Measurements from ENCODE around the gene ELMOD1.

ELMOD1 gene

GRCh38 chr11:107689317-107690202 lies 98.6 kb downstream of the ELMOD1 start:
- no peaks in the 10 kb centered on the region for H3K27me3 ChIP-seq (ENCODE audit: control insufficient read depth, insufficient read depth, low read length)
- no peaks in the 10 kb centered on the region for H3K9me3 ChIP-seq (ENCODE audit: control insufficient read depth, insufficient read depth, low read depth, low read length)
- no peak overlapping the region for H3K4me3 ChIP-seq (ENCODE audit: low read depth, low read length)
- H3K36me3 ChIP-seq (ENCODE audit: control insufficient read depth, insufficient read depth, low read length) = no peaks in the 10 kb centered on the region
- H3K27ac ChIP-seq (ENCODE audit: low read depth, low read length) = no peak overlapping the region
- no peak overlapping the region for H3K9ac ChIP-seq (ENCODE audit: low read length)
- no peaks in the 10 kb centered on the region for H3K4me1 ChIP-seq (ENCODE audit: control insufficient read depth, insufficient read depth, low read length)

GRCh38 chr11:107691000-107691750 lies 100.2 kb downstream of the ELMOD1 start:
- Histone ChIP-seq H3K9me3 (ENCODE audit: control insufficient read depth, insufficient read depth, low read depth, low read length) (no peaks in the 10 kb centered on the region), H3K27ac (ENCODE audit: low read depth, low read length) (no peak overlapping the region), H3K4me1 (ENCODE audit: control insufficient read depth, insufficient read depth, low read length) (no peaks in the 10 kb centered on the region; the same call in 1 of the 2 replicates), H3K4me3 (ENCODE audit: low read depth, low read length) (no peak overlapping the region), H3K9ac (ENCODE audit: low read length) (no peak overlapping the region), H3K36me3 (ENCODE audit: control insufficient read depth, insufficient read depth, low read length) (no peaks in the 10 kb centered on the region), H3K27me3 (ENCODE audit: control insufficient read depth, insufficient read depth, low read length) (no peaks in the 10 kb centered on the region)

GRCh38 chr11:107695446-107695845 lies 104.5 kb downstream of the ELMOD1 start:
- no peak overlapping the region for H3K27ac ChIP-seq (ENCODE audit: low read depth, low read length)
- peaks cover 3% of the 10 kb centered on the region for H3K4me1 ChIP-seq (ENCODE audit: control insufficient read depth, insufficient read depth, low read length)
- H3K27me3 ChIP-seq (ENCODE audit: control insufficient read depth, insufficient read depth, low read length) = no peaks in the 10 kb centered on the region
- H3K36me3 ChIP-seq (ENCODE audit: control insufficient read depth, insufficient read depth, low read length) = no peaks in the 10 kb centered on the region
- H3K9ac ChIP-seq (ENCODE audit: low read length) = no peak overlapping the region
- no peaks in the 10 kb centered on the region for H3K9me3 ChIP-seq (ENCODE audit: control insufficient read depth, insufficient read depth, low read depth, low read length)
- no peak overlapping the region for H3K4me3 ChIP-seq (ENCODE audit: low read depth, low read length)

DNA sequence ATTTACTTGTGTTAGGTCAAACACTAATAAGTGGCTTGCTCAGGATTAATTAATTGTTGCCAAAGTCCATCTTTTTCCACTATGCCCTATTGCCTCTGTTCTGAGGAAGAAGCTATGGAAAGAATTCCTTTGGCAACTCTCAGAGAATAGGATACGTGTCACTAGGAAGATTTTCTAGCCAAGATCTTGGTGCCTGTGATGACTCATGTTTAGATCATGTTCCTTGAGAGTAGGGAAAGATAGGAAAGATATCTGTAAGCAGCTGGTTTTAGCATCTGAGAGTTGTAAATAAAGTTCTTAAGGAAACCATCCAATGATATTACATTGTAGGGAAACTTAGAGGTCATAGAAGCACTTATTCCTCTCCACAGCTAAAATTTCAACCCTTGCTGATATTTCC lies 105.2 kb downstream of the ELMOD1 start:
- Histone ChIP-seq H3K36me3 (ENCODE audit: control insufficient read depth, insufficient read depth, low read length) (no peaks in the 10 kb centered on the region), H3K4me3 (ENCODE audit: low read depth, low read length) (no peak overlapping the region), H3K9ac (ENCODE audit: low read length) (no peak overlapping the region), H3K27ac (ENCODE audit: low read depth, low read length) (no peak overlapping the region), H3K27me3 (ENCODE audit: control insufficient read depth, insufficient read depth, low read length) (no peaks in the 10 kb centered on the region), H3K9me3 (ENCODE audit: control insufficient read depth, insufficient read depth, low read depth, low read length) (no peaks in the 10 kb centered on the region), H3K4me1 (ENCODE audit: control insufficient read depth, insufficient read depth, low read length) (peaks cover 9% of the 10 kb centered on the region)

- H3K36me3 ChIP-seq (ENCODE audit: control insufficient read depth, insufficient read depth, low read length) = no peaks in the 10 kb centered on the region
- H3K9ac ChIP-seq (ENCODE audit: low read length) = no peak overlapping the region
- H3K27me3 ChIP-seq (ENCODE audit: control insufficient read depth, insufficient read depth, low read length) = no peaks in the 10 kb centered on the region
- H3K4me1 ChIP-seq (ENCODE audit: control insufficient read depth, insufficient read depth, low read length) = peaks cover 9% of the 10 kb centered on the region
- no peak overlapping the region for H3K27ac ChIP-seq (ENCODE audit: low read depth, low read length)
- H3K4me3 ChIP-seq (ENCODE audit: low read depth, low read length) = no peak overlapping the region
- H3K9me3 ChIP-seq (ENCODE audit: control insufficient read depth, insufficient read depth, low read depth, low read length) = no peaks in the 10 kb centered on the region
Measured at GRCh38 chr11:107697291-107697690, 106.3 kb downstream of the ELMOD1 start.

DNA sequence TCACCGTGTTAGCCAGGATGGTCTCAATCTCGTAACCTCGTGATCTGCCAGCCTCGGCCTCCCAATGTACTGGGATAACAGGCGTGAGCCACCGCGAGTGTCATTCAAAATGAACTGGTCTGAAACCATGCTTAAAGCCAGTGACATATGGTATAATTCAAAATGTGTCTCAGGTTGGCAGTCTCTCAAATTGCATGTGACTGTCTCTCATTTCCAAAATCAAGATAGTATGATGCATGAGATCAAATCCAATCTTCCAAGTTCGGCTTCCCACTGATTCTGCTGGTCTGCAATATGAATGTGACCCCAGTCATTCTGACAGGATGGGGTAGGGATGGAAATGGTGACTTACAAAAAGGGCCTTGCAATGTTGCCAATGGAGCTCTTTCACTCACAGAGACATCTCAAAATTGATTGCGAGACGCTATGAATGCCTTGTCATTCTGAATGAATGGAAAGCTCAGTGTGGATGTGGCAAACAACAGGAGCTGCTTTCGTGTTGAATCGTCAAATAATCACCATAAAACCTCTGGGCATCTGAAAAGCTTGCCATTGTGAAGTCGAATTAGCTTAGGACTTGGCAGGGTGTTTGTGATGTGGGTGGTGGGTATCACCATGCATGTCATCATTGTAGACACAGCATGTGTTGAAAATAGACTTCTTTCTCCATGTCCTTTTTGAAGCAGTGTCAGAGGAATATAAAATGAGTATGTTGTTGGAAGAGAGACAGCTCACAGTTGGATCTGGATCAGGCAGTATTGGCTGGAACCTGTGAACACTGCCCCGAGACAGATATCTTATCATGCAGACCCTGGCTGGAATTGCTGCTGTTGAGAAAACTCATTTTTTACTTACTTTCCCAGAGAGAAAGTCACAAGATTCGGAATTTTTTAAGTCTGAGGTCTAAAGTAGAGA lies 108.7 kb downstream of the ELMOD1 start:
- Histone ChIP-seq H3K4me3 (ENCODE audit: low read depth, low read length) (no peak overlapping the region), H3K36me3 (ENCODE audit: control insufficient read depth, insufficient read depth, low read length) (no peaks in the 10 kb centered on the region), H3K9me3 (ENCODE audit: control insufficient read depth, insufficient read depth, low read depth, low read length) (no peaks in the 10 kb centered on the region), H3K4me1 (ENCODE audit: control insufficient read depth, insufficient read depth, low read length) (peaks cover 9% of the 10 kb centered on the region), H3K9ac (ENCODE audit: low read length) (no peak overlapping the region), H3K27me3 (ENCODE audit: control insufficient read depth, insufficient read depth, low read length) (no peaks in the 10 kb centered on the region), H3K27ac (ENCODE audit: low read depth, low read length) (no peak overlapping the region)

DNA sequence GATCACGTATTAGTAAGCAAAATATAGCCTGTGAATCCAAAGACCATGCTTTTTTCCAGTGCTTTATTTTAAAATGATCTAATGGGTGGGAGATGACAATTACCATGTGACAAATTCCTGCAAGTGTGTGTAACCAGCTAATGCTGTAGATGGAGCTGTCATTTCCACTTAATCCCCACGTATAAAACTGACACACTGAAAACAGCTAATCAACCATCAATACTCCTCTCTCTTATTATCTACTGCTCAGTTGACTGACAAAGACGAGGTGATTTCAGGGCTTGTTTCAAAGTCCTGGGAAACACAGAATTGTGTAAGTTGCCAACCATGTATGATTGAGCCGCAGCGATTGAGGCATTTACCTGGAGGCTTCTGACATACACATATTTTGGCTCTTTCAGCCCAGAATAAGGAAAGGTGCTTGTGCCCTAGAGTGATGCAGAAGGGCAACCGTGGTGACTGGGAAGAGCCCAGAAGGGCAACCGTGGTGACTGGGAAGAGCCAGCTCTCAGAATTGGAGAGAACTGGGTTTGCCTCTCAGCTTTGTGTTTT lies 111.2 kb downstream of the ELMOD1 start:
- H3K4me3 ChIP-seq (ENCODE audit: low read depth, low read length) = no peak overlapping the region

GRCh38 chr11:107702723-107703122 lies 111.8 kb downstream of the ELMOD1 start:
- H3K4me1 ChIP-seq (ENCODE audit: control insufficient read depth, insufficient read depth, low read length) = peaks cover 19% of the 10 kb centered on the region
- no peaks in the 10 kb centered on the region for H3K36me3 ChIP-seq (ENCODE audit: control insufficient read depth, insufficient read depth, low read length)
- no peak overlapping the region for H3K9ac ChIP-seq (ENCODE audit: low read length)
- peaks cover 4% of the 10 kb centered on the region; the same call in 1 of the 2 replicates for H3K27me3 ChIP-seq (ENCODE audit: control insufficient read depth, insufficient read depth, low read length)
- no peaks in the 10 kb centered on the region for H3K9me3 ChIP-seq (ENCODE audit: control insufficient read depth, insufficient read depth, low read depth, low read length)
- no peak overlapping the region for H3K4me3 ChIP-seq (ENCODE audit: low read depth, low read length)
- H3K27ac ChIP-seq (ENCODE audit: low read depth, low read length) = no peak overlapping the region

More for the DNA sequence above, 111.2 kb downstream of the ELMOD1 start:
- Histone ChIP-seq H3K27ac (ENCODE audit: low read depth, low read length) (no peak overlapping the region), H3K36me3 (ENCODE audit: control insufficient read depth, insufficient read depth, low read length) (no peaks in the 10 kb centered on the region), H3K27me3 (ENCODE audit: control insufficient read depth, insufficient read depth, low read length) (peaks cover 4% of the 10 kb centered on the region; the same call in 1 of the 2 replicates), H3K9me3 (ENCODE audit: control insufficient read depth, insufficient read depth, low read depth, low read length) (no peaks in the 10 kb centered on the region), H3K9ac (ENCODE audit: low read length) (no peak overlapping the region), H3K4me1 (ENCODE audit: control insufficient read depth, insufficient read depth, low read length) (peaks cover 13% of the 10 kb centered on the region)

DNA sequence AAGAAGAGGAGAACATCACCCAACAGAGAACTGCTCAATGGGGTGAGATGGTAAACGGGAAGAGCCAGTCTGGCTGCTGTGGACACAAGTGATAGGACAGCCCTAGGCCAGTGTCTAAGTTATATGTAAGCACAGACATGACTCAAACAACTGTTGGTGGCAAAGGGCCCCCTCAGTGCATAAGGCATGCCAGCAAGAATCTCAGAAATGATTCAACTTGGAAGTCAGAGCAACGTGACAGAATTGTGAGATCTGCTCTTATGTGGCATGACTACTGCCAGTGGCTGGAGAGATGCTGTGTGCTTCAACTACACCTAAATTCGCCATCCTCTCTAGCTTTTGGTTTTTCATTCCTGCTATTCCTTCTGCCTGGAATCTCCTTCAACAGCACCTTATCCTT lies 113.5 kb downstream of the ELMOD1 start:
- H3K27ac ChIP-seq (ENCODE audit: low read depth, low read length) = no peak overlapping the region
- no peak overlapping the region for H3K4me3 ChIP-seq (ENCODE audit: low read depth, low read length)

DNA sequence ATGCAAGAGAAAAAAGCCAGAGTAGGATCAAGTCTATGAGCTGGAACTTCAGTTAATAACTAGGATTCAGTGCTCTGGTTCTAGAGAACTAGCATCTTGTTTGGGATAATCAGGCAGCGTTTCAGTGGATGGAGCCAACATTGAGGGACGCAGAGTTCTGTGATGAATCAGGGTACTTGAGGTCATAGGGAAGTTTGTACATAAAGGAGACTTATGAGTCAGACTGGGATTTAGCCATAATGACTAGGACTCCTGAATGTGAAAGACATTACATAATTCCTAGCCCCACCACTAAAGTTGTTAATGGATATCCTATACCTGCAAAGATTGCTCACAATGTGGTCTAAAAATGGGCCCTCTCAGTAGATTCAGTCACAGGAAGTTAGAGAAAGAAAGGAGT lies 114.1 kb downstream of the ELMOD1 start:
- Histone ChIP-seq H3K4me3 (ENCODE audit: low read depth, low read length) (no peak overlapping the region), H3K27ac (ENCODE audit: low read depth, low read length) (no peak overlapping the region), H3K27me3 (ENCODE audit: control insufficient read depth, insufficient read depth, low read length) (peaks cover 4% of the 10 kb centered on the region; the same call in 1 of the 2 replicates), H3K36me3 (ENCODE audit: control insufficient read depth, insufficient read depth, low read length) (no peaks in the 10 kb centered on the region), H3K9ac (ENCODE audit: low read length) (no peak overlapping the region), H3K4me1 (ENCODE audit: control insufficient read depth, insufficient read depth, low read length) (peaks cover 26% of the 10 kb centered on the region), H3K9me3 (ENCODE audit: control insufficient read depth, insufficient read depth, low read depth, low read length) (no peaks in the 10 kb centered on the region)

More for the DNA sequence above, 113.5 kb downstream of the ELMOD1 start:
- peaks cover 26% of the 10 kb centered on the region for H3K4me1 ChIP-seq (ENCODE audit: control insufficient read depth, insufficient read depth, low read length)
- no peaks in the 10 kb centered on the region for H3K36me3 ChIP-seq (ENCODE audit: control insufficient read depth, insufficient read depth, low read length)
- peaks cover 4% of the 10 kb centered on the region; the same call in 1 of the 2 replicates for H3K27me3 ChIP-seq (ENCODE audit: control insufficient read depth, insufficient read depth, low read length)
- H3K9ac ChIP-seq (ENCODE audit: low read length) = no peak overlapping the region
- no peaks in the 10 kb centered on the region for H3K9me3 ChIP-seq (ENCODE audit: control insufficient read depth, insufficient read depth, low read depth, low read length)
